Measurements from ENCODE around the gene PRICKLE2. TPM values are rescaled to one million over a fixed set of nuclear protein-coding genes. Genes with fewer than 3 reads are reported as not detected.

The PRICKLE2 gene
- total and polyA plus RNA-seq, 10 of the 15 experiments (the other 5 are each of a cell fraction or from before 2014, with no cell fraction given) = 0.11 to 2.6 (median 0.69) TPM

- no peak for TF ChIP-seq IRF5 (IDR thresholded peaks at IDR 0.05; ENCODE audit: borderline replicate concordance)
These were observed 55.0 kb downstream of the PRICKLE2 start (continued) for GRCh38 chr3:64170270-64170669.

- POLR2A ChIA-PET = no interaction called here
- Histone ChIP-seq H3K27me3 (replicated peaks in 1 of 2; ENCODE audit: control insufficient read depth in 2 of 2, insufficient read depth in 2 of 2, low read length in 1 of 2) (no peaks in the 10 kb centered on the region), H3K9me3 (replicated peaks; ENCODE audit: control insufficient read depth, insufficient read depth, low read length) (no peaks in the 10 kb centered on the region), H3K4me3 (no peak overlapping the region), H3K4me2 (ENCODE audit: control insufficient read depth, insufficient read depth) (no peak overlapping the region), H3K9ac (ENCODE audit: control insufficient read depth, insufficient read depth, low read length) (no peak overlapping the region), H3K27ac (ENCODE audit: control insufficient read depth, insufficient read depth) (no peak overlapping the region), H4K20me1 (ENCODE audit: control insufficient read depth, insufficient read depth) (no peaks in the 10 kb centered on the region), H2AFZ (ENCODE audit: control insufficient read depth, low read depth, low read length) (no peak overlapping the region), H3K36me3 (ENCODE audit: control insufficient read depth in 2 of 2, insufficient read depth in 2 of 2, low read length in 1 of 2) (no peaks in the 10 kb centered on the region), H3K4me1 (ENCODE audit: control insufficient read depth, insufficient read depth, low read length) (no peaks in the 10 kb centered on the region), H3K79me2 (ENCODE audit: control insufficient read depth, insufficient read depth, low read length) (no peaks in the 10 kb centered on the region)
- SMC1A ChIA-PET (ENCODE audit: uncharacterized antibody, unreplicated experiment) = interaction anchor here (1.0 to 4.0 kb wide), 4 partner anchors 9 to 208 kb away, joined by 3 to 11 read pairs (median 5); no protein-coding TSS in a partner anchor
- no TSS peak for BruUV-seq (replicated peaks)
- WGBS (ENCODE audit: insufficient coverage, insufficient replicate concordance, low lambda C conversion rate, missing lambda C conversion rate) = 6% methylated on average over 1 of the region's 1 CpG
- no peak for FAIRE-seq
- RAD21 ChIA-PET (ENCODE audit: unreplicated experiment) = no interaction called here
- TF ChIP-seq TCF3 (IDR thresholded peaks at IDR 0.05; ENCODE audit: borderline replicate concordance, insufficient read depth, low read depth, low read length) (no peak), SMC3 (IDR thresholded peaks at IDR 0.05; ENCODE audit: borderline replicate concordance, low read length) (no peak)
- intact Hi-C loops (cut with micrococcal nuclease; ENCODE audit: unreplicated experiment) = no loop called here
- CTCF ChIA-PET = no interaction called here
- no peak for ATAC-seq
- in situ Hi-C loops (cut with MboI) = no loop called here
- no peak for DNase-seq (ENCODE audit: low read depth, low spot score)
These were observed 57.4 kb downstream of the PRICKLE2 start for GRCh38 chr3:64167868-64168267.

GRCh38 chr3:64167351-64167750, 57.9 kb downstream of the PRICKLE2 start:
- Histone ChIP-seq H4K20me1 (ENCODE audit: control insufficient read depth, insufficient read depth) (no peaks in the 10 kb centered on the region), H3K79me2 (ENCODE audit: control insufficient read depth, insufficient read depth, low read length) (no peaks in the 10 kb centered on the region), H3K27ac (ENCODE audit: control insufficient read depth, insufficient read depth) (no peak overlapping the region), H3K4me2 (ENCODE audit: control insufficient read depth, insufficient read depth) (no peak overlapping the region), H3K9ac (ENCODE audit: control insufficient read depth, insufficient read depth, low read length) (no peak overlapping the region), H3K36me3 (ENCODE audit: control insufficient read depth in 2 of 2, insufficient read depth in 2 of 2, low read length in 1 of 2) (no peaks in the 10 kb centered on the region), H2AFZ (ENCODE audit: control insufficient read depth, low read depth, low read length) (no peak overlapping the region), H3K27me3 (replicated peaks in 1 of 2; ENCODE audit: control insufficient read depth in 2 of 2, insufficient read depth in 2 of 2, low read length in 1 of 2) (no peaks in the 10 kb centered on the region), H3K9me3 (replicated peaks; ENCODE audit: control insufficient read depth, insufficient read depth, low read length) (no peaks in the 10 kb centered on the region), H3K4me1 (ENCODE audit: control insufficient read depth, insufficient read depth, low read length) (no peaks in the 10 kb centered on the region), H3K4me3 (no peak overlapping the region)
- ATAC-seq (no peak), DNase-seq (ENCODE audit: low read depth, low spot score) (no peak), FAIRE-seq (no peak)
- in situ Hi-C loops (cut with MboI) (no loop called here), intact Hi-C loops (cut with micrococcal nuclease; ENCODE audit: unreplicated experiment) (no loop called here)
- ChIA-PET SMC1A (ENCODE audit: uncharacterized antibody, unreplicated experiment) (interaction anchor here (1.1 to 4.0 kb wide), 4 partner anchors 9 to 67 kb away, joined by 3 to 11 read pairs (median 5); no protein-coding TSS in a partner anchor), RAD21 (ENCODE audit: unreplicated experiment) (interaction anchor here (1.5 kb wide), 1 partner anchor 56 kb away, joined by 3 read pairs; no protein-coding TSS in a partner anchor), POLR2A (no interaction called here), CTCF (interaction anchor here (1.1 to 1.7 kb wide), 2 partner anchors 8 to 53 kb away, joined by 3 to 5 read pairs; no protein-coding TSS in a partner anchor)
- WGBS (ENCODE audit: insufficient coverage, insufficient replicate concordance, low lambda C conversion rate, missing lambda C conversion rate) = 55% methylated on average over 4 of the region's 4 CpGs
- no TSS peak for BruUV-seq (replicated peaks)
- TF ChIP-seq MXI1 (IDR thresholded peaks at IDR 0.05; ENCODE audit: low read depth, low read length) = no peak
- no peak for TF ChIP-seq ZNF207 (IDR thresholded peaks at IDR 0.05; ENCODE audit: borderline replicate concordance)
- TF ChIP-seq YBX1 (IDR thresholded peaks at IDR 0.05) = no peak
- no peak for TF ChIP-seq SP1 (IDR thresholded peaks at IDR 0.05; ENCODE audit: low read depth, low read length)
- no peak for TF ChIP-seq CHD4 (IDR thresholded peaks at IDR 0.05)
- TF ChIP-seq NFIC (IDR thresholded peaks at IDR 0.05; ENCODE audit: low read depth, low read length) = no peak
- no peak for TF ChIP-seq SREBF1 (IDR thresholded peaks at IDR 0.05; ENCODE audit: low read length)
- TF ChIP-seq EED (IDR thresholded peaks at IDR 0.05; ENCODE audit: low read depth) = no peak
- TF ChIP-seq DPF2 (IDR thresholded peaks at IDR 0.05) = no peak
- TF ChIP-seq MYB (IDR thresholded peaks at IDR 0.05; ENCODE audit: borderline replicate concordance, low read depth, low read length) = no peak
- no peak for TF ChIP-seq ELK1 (IDR thresholded peaks at IDR 0.05; ENCODE audit: low read depth, low read length)
- TF ChIP-seq IRF5 (IDR thresholded peaks at IDR 0.05; ENCODE audit: borderline replicate concordance) = no peak

Measured in GM12878 (cell line).